HepG2 (cell line): Measurements from ENCODE around the gene ANAPC1. TPM values are rescaled to one million over a fixed set of nuclear protein-coding genes. Genes with fewer than 3 reads are reported as not detected.

Experiments used
- AHR ChIP-seq: IDR thresholded peaks from 2 replicates; pipeline ENCODE4 v1.6.1; 2018; ENCODE audit warnings: missing genetic modification reagents, missing compliant biosample characterization
- ARID3A ChIP-seq: IDR thresholded peaks from 2 replicates; pipeline ENCODE4 v1.6.1; 2012; ENCODE audit warnings: low read depth, low read length, improper control_type of control experiment
- ARNTL ChIP-seq: sonication (generic); formaldehyde crosslinking; IDR thresholded peaks from 2 replicates; pipeline ENCODE4 v1.4.0; 2020; ENCODE audit warnings: mild to moderate bottlenecking, missing genetic modification reagents
- CEBPB ChIP-seq: IDR thresholded peaks from 2 replicates; pipeline ENCODE4 v1.6.1; 2011; ENCODE audit warnings: low read depth, low read length, improper control_type of control experiment, borderline replicate concordance
- FLYWCH1 ChIP-seq: sonication (generic); formaldehyde crosslinking; IDR thresholded peaks from 2 replicates; pipeline ENCODE4 v1.8.1; 2023; ENCODE audit warnings: mild to moderate bottlenecking, missing genetic modification reagents
- HMG20B ChIP-seq: conservative IDR thresholded peaks from 2 replicates; pipeline ENCODE4 v1.6.1; 2016; ENCODE audit warnings: missing genetic modification reagents, missing compliant biosample characterization
- KDM2A ChIP-seq: sonication (generic); formaldehyde crosslinking; IDR thresholded peaks from 2 replicates; pipeline ENCODE4 v1.4.0; 2020; ENCODE audit warnings: low read depth, missing genetic modification reagents, borderline replicate concordance
- KDM5A ChIP-seq: fragments of 200-600 bp; sonication (generic); IDR thresholded peaks from 2 replicates; pipeline ENCODE4 v1.7.0; 2018; ENCODE audit warnings: antibody characterized with exemption, mild to moderate bottlenecking, low read length, borderline replicate concordance
- MAF1 ChIP-seq: sonication (generic); formaldehyde crosslinking; IDR thresholded peaks from 2 replicates; pipeline ENCODE4 v1.5.0; 2020; ENCODE audit warnings: missing genetic modification reagents, borderline replicate concordance
- MEIS2 ChIP-seq: sonication (generic); formaldehyde crosslinking; IDR thresholded peaks from 2 replicates; pipeline ENCODE4 v1.9.0; 2021; ENCODE audit warnings: mild to moderate bottlenecking, missing genetic modification reagents
- MXD3 ChIP-seq: IDR thresholded peaks from 2 replicates; pipeline ENCODE4 v1.6.1; 2016; ENCODE audit warnings: mild to moderate bottlenecking, missing biosample characterization, missing genetic modification reagents
- NR1H2 ChIP-seq: sonication (generic); formaldehyde crosslinking; IDR thresholded peaks from 2 replicates; pipeline ENCODE4 v1.8.1; 2022; ENCODE audit warnings: low read depth, missing genetic modification reagents, borderline replicate concordance
- RFX3 ChIP-seq: IDR thresholded peaks from 2 replicates; pipeline ENCODE4 v1.6.1; 2016; ENCODE audit warnings: missing biosample characterization, missing genetic modification reagents
- RXRA ChIP-seq: sonication (generic); formaldehyde crosslinking; IDR thresholded peaks from 2 replicates; pipeline ENCODE4 v1.5.1; 2020; ENCODE audit warnings: missing genetic modification reagents
- SAFB2 ChIP-seq: sonication (generic); formaldehyde crosslinking; IDR thresholded peaks from 2 replicates; pipeline ENCODE4 v1.5.1; 2020; ENCODE audit warnings: missing genetic modification reagents, low read depth, mild to moderate bottlenecking, borderline replicate concordance
- THAP8 ChIP-seq: sonication (generic); formaldehyde crosslinking; IDR thresholded peaks from 2 replicates; pipeline ENCODE4 v1.5.1; 2020; ENCODE audit warnings: missing genetic modification reagents, mild to moderate bottlenecking, borderline replicate concordance
- TRIM22 ChIP-seq: fragments of 450-650 bp; IDR thresholded peaks from 2 replicates; pipeline ENCODE4 v1.6.1; 2017
- ZFP62 ChIP-seq: sonication (generic); formaldehyde crosslinking; IDR thresholded peaks from 2 replicates; pipeline ENCODE4 v1.4.0; 2020; ENCODE audit warnings: missing genetic modification reagents
- ZNF512 ChIP-seq: sonication (generic); formaldehyde crosslinking; IDR thresholded peaks from 2 replicates; pipeline ENCODE4 v1.4.0; 2020; ENCODE audit warnings: mild to moderate bottlenecking, missing genetic modification reagents
- ZNF749 ChIP-seq: sonication (generic); formaldehyde crosslinking; IDR thresholded peaks from 2 replicates; pipeline ENCODE4 v1.8.0; 2022; ENCODE audit warnings: mild to moderate bottlenecking, missing genetic modification reagents, moderate library complexity, borderline replicate concordance
- ZNF83 ChIP-seq: sonication (generic); formaldehyde crosslinking; IDR thresholded peaks from 2 replicates; pipeline ENCODE4 v1.4.0; 2020; ENCODE audit warnings: missing genetic modification reagents, mild to moderate bottlenecking, borderline replicate concordance
- ZNF841 ChIP-seq: sonication (generic); formaldehyde crosslinking; IDR thresholded peaks from 2 replicates; pipeline ENCODE4 v1.8.1; 2023; ENCODE audit warnings: missing genetic modification reagents, borderline replicate concordance
- ZSCAN20 ChIP-seq: sonication (generic); formaldehyde crosslinking; IDR thresholded peaks from 2 replicates; pipeline ENCODE4 v1.4.0; 2020; ENCODE audit warnings: missing genetic modification reagents, mild to moderate bottlenecking, borderline replicate concordance
- polyA plus RNA-seq, 8 experiments: library from polyadenylated mRNA; depleted of rRNA in 3 of 8; stranded (reverse) in 7 of 8; unstranded in 1 of 8; fragments of >200 nt; fragmentation: Illumina TruSeq in 4 of 8; extraction: Trizol in 4 of 8; gene quantifications; 2 replicates each; pipeline versions ENCODE4 v1.2.1 to v1.2.3, GENCODE V29; 2011 to 2016; ENCODE audit warnings: low read depth in 4 of 8, missing spikeins in 1 of 8, mixed read lengths in 1 of 8; ENCODE audit not compliant: insufficient read depth in 1 of 8
- total RNA-seq, 5 experiments: library from RNA; depleted of rRNA; stranded (reverse); fragments of >200 nt; fragmentation: Illumina TruSeq; extraction: Trizol; gene quantifications; 2 replicates each; pipeline ENCODE4 v1.2.3, GENCODE V29; 2016; ENCODE audit warnings: low read depth in 1 of 5

Gene ANAPC1
- total and polyA plus RNA-seq, 2 of the 13 experiments (the other 11 are each of a cell fraction or from before 2014, with no cell fraction given), result 50.0 to 89.7 TPM

GRCh38 chr2:111883661-111884591, at the start of gene ANAPC1 (continued):
- peak; percentile 94; the same call in 1 of the 2 replicates for TF ChIP-seq THAP8 (CRISPR knock-in tag)
- no peak for TF ChIP-seq TRIM22
- peak; percentile 92 for TF ChIP-seq KDM5A
- peak; percentile 64 for TF ChIP-seq RXRA
- TF ChIP-seq AHR (CRISPR knock-in tag), result peak; percentile 82
- no peak for TF ChIP-seq HMG20B (CRISPR knock-in tag)
- TF ChIP-seq RFX3 (CRISPR knock-in tag), result no peak; the same call in 1 of the 2 replicates
- TF ChIP-seq MAF1 (CRISPR knock-in tag), result peak; percentile 82; the same call in 1 of the 2 replicates
- TF ChIP-seq ZNF749 (CRISPR knock-in tag), result no peak
- TF ChIP-seq ARID3A, result no peak
- TF ChIP-seq CEBPB, result no peak
- TF ChIP-seq MXD3, result peak; percentile 93
- TF ChIP-seq KDM2A (CRISPR knock-in tag), result peak; percentile 95
- TF ChIP-seq MEIS2 (CRISPR knock-in tag), result peak; percentile 96
- no peak for TF ChIP-seq ZNF83 (CRISPR knock-in tag)
- TF ChIP-seq FLYWCH1 (CRISPR knock-in tag), result 0 out of 2 replicates have a peak, but pooled peaks have one; percentile 48
- TF ChIP-seq NR1H2 (CRISPR knock-in tag), result no peak; the same call in 1 of the 2 replicates
- TF ChIP-seq ARNTL, result peak; percentile 75; the same call in 1 of the 2 replicates
- TF ChIP-seq ZNF512 (CRISPR knock-in tag), result 0 out of 2 replicates have a peak, but pooled peaks have one; percentile 69
- 0 out of 2 replicates have a peak, but pooled peaks have one; percentile 85 for TF ChIP-seq ZFP62 (CRISPR knock-in tag)
- TF ChIP-seq ZSCAN20 (CRISPR knock-in tag), result peak; percentile 37; the same call in 1 of the 2 replicates
- no peak for TF ChIP-seq ZNF841 (CRISPR knock-in tag)
- TF ChIP-seq SAFB2, result peak; percentile 32
